GM12865 (cell line): Measurements from ENCODE around the gene TNK1.

Experiments
- DNase-seq: peaks from one replicate; pipeline ENCODE4 v3.0.0; 2010; ENCODE audit warnings: low read depth
- H3K4me3 ChIP-seq: 2 replicates; pipeline ENCODE4 v1.5.1; 2011; ENCODE audit warnings: mild to moderate bottlenecking, low read depth, low read length, control low read depth
- CTCF ChIP-seq: IDR thresholded peaks from 2 replicates; pipeline ENCODE4 v1.5.1; 2011; ENCODE audit warnings: low read length, control low read depth, low read depth, inconsistent platforms; ENCODE audit not compliant: insufficient read depth; ENCODE audit errors: missing control alignments

TNK1 gene

GRCh38 chr17:7419819-7420610, 39.1 kb downstream of the TNK1 start, which contains the start of gene SPEM1:
Gene SPEM1, plus strand, starts transcription at chr17:7420324. Its CDS starts 61 bp downstream, at chr17:7420385.
- no peak within 1 kb of the TSS for H3K4me3 ChIP-seq
- no peak for DNase-seq
- no peak for TF ChIP-seq CTCF

- H3K4me3 ChIP-seq, result no peak overlapping the region
- no peak for TF ChIP-seq CTCF
- no peak for DNase-seq
Measured at GRCh38 chr17:7421186-7421585, 40.3 kb downstream of the TNK1 start.

- no peak overlapping the region for H3K4me3 ChIP-seq
- no peak for DNase-seq
- no peak for TF ChIP-seq CTCF
Measured at GRCh38 chr17:7423679-7424078, 42.8 kb downstream of the TNK1 start.

- no peak for DNase-seq
- H3K4me3 ChIP-seq, result no peak within 1 kb of the TSS
- no peak for TF ChIP-seq CTCF
Measured at GRCh38 chr17:7425316-7425715, 44.4 kb downstream of the TNK1 start, which contains the start of gene SPEM2. Gene SPEM2, plus strand, starts transcription at chr17:7425616. Its CDS starts 73 bp downstream, at chr17:7425689.

GRCh38 chr17:7425756-7426155, 44.9 kb downstream of the TNK1 start:
- no peak for DNase-seq
- TF ChIP-seq CTCF, result no peak
- H3K4me3 ChIP-seq, result no peak overlapping the region

- DNase-seq, result no peak
- no peak for TF ChIP-seq CTCF
Measured at GRCh38 chr17:7426203-7426863, 45.4 kb downstream of the TNK1 start.

More at GRCh38 chr17:7426203-7426863, 45.4 kb downstream of the TNK1 start:
- no peak overlapping the region for H3K4me3 ChIP-seq
